WERI-Rb-1 (cell line): ENCODE data around the gene CSGALNACT2.

Experiments used
- DNase-seq: peaks from one replicate; pipeline ENCODE4 v3.0.0-alpha.2; 2020
- H3K27ac ChIP-seq: fragments of 250-450 bp; sonication (Bioruptor Pico); 2 replicates; pipeline ENCODE4 v1.5.1; 2020; ENCODE audit warnings: mild to moderate bottlenecking, moderate library complexity
- H3K27me3 ChIP-seq: fragments of 250-450 bp; sonication (Bioruptor Pico); 2 replicates; pipeline ENCODE4 v1.5.1; 2021; ENCODE audit warnings: mild to moderate bottlenecking, low read depth, moderate library complexity; ENCODE audit not compliant: insufficient read depth, severe bottlenecking
- H3K36me3 ChIP-seq: fragments of 250-450 bp; sonication (Bioruptor Pico); 2 replicates; pipeline ENCODE4 v1.5.1; 2020; ENCODE audit warnings: mild to moderate bottlenecking, moderate library complexity
- H3K4me3 ChIP-seq: 2 replicates; pipeline ENCODE4 v1.5.1; 2011; ENCODE audit warnings: low read depth, mild to moderate bottlenecking, control low read depth, low read length
- H3K9me3 ChIP-seq: fragments of 250-450 bp; sonication (Bioruptor Pico); 2 replicates; pipeline ENCODE4 v1.5.1; 2021; ENCODE audit warnings: mild to moderate bottlenecking, moderate library complexity; ENCODE audit not compliant: severe bottlenecking
- CTCF ChIP-seq: IDR thresholded peaks from 2 replicates; pipeline ENCODE4 v1.5.1; 2011; ENCODE audit warnings: low read depth, mild to moderate bottlenecking, control low read depth, inconsistent platforms, low read length

CSGALNACT2 gene

DNA sequence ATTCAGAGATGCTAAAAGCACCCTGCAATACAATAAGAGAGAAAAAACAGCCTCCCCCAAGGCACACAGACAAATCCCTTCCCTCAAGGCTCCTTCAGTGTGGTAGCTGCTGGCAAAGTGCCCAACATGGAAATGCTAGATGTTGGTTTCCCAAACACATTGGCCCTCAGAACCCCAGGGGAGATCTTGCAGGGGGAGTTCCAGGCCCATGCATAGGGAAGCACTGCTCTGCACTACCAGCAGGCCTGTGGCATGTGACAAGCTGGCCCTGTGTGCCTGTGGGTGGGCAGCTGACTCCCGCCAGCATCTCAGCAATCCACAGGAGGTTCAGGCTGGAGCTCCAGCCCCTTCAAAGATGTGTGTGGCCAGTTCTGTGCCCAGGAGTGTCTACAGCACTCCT is 16.8 kb upstream of the CSGALNACT2 start:
- no peak overlapping the region for H3K27ac ChIP-seq
- no peak for DNase-seq

DNA sequence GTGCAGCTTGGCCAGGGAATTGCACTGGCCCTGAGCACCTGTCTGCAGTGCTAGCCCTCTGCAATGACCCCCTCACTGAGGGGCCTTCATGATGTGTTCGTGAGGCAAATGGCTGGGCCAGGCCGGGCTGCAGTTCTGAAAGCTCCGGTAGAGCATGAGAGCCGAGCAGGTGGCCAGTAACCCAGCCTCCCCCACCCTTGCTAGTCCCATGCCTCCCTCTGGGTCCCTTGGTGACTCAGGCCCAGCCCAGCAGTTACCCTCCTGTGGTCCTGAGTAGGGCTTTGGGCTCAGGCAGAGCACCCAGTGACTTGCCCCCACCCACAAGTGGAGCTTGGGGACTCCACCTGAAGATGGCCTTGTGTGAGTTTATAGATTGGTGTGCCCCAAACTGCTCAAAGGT is 16.1 kb upstream of the CSGALNACT2 start:
- Histone ChIP-seq H3K4me3 (no peak overlapping the region), H3K27ac (no peak overlapping the region), H3K27me3 (peaks cover 83% of the 10 kb centered on the region), H3K9me3 (no peaks in the 10 kb centered on the region), H3K36me3 (no peaks in the 10 kb centered on the region)
- peak; percentile 0 for DNase-seq
- TF ChIP-seq CTCF: no peak

More for the DNA sequence above, 16.8 kb upstream of the CSGALNACT2 start:
- H3K4me3 ChIP-seq: no peak overlapping the region
- no peaks in the 10 kb centered on the region for H3K36me3 ChIP-seq
- H3K9me3 ChIP-seq: no peaks in the 10 kb centered on the region
- peaks cover 83% of the 10 kb centered on the region for H3K27me3 ChIP-seq
- TF ChIP-seq CTCF: no peak

DNA sequence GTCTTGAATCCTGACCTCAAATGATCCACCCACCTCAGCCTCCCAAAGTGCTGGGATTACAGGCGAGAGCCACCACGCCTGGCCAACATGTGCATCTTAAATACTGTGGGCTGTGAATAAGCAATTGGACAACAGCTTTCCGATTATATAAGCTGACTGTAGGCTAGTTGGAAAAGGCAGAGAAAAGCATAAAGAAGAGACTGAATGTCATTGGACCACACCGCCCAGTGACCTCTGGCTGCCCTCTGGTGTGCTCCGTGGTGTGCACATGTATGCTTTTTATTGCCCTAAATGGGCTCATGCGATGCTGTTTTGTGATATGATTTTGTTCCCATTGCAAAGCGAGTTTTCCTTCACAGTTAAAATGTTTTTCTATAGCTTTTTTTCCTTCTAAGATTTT is 15.4 kb upstream of the CSGALNACT2 start:
- Histone ChIP-seq H3K36me3 (no peaks in the 10 kb centered on the region), H3K27ac (no peak overlapping the region), H3K27me3 (peaks cover 83% of the 10 kb centered on the region), H3K4me3 (no peak overlapping the region), H3K9me3 (no peaks in the 10 kb centered on the region)
- no peak for TF ChIP-seq CTCF
- DNase-seq: no peak

DNA sequence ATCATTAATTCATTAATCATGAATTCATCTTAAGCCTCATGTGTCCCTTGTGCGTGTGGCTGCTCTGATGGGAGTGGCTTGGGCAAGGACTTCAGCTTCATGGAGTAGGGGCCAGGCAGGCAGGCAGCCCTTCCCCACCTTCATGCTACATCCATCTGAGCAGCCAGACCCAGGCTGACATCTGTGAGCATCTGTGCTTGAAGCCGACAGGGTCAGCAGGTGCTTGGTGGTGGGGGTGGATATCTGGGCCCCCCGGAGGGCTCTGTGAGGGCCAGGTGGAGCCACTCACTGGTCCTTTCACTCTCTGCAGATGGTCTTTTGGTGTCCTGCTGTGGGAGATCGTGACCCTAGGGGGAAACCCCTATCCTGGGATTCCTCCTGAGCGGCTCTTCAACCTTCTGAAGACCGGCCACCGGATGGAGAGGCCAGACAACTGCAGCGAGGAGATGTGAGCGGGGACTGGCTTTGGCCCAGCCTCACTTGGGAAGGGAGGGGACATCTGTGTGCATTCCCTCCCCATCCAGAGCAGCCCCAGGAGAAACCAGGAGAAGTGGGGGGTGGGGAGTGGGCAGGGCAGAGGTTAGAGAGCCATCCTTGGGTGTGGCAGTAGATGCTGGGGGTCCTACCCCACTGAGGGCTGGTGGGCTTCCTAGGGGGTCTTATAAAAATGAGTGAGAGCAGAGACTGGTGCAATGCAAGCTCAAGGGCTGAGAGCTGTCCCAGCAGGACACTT is 14.7 kb upstream of the CSGALNACT2 start:
- no peak overlapping the region for H3K4me3 ChIP-seq
- no peak overlapping the region for H3K27ac ChIP-seq
- H3K36me3 ChIP-seq: no peaks in the 10 kb centered on the region
- no peaks in the 10 kb centered on the region for H3K9me3 ChIP-seq
- peaks cover 83% of the 10 kb centered on the region for H3K27me3 ChIP-seq
- no peak for TF ChIP-seq CTCF
- DNase-seq: peak; percentile 3

GRCh38 chr10:43124094-43124521 is 14.1 kb upstream of the CSGALNACT2 start:
- DNase-seq: peak; percentile 0
- Histone ChIP-seq H3K36me3 (no peaks in the 10 kb centered on the region), H3K27me3 (peaks cover 82% of the 10 kb centered on the region), H3K4me3 (no peak overlapping the region), H3K9me3 (no peaks in the 10 kb centered on the region), H3K27ac (no peak overlapping the region)
- no peak for TF ChIP-seq CTCF
